ENCODE measurements around the gene PGLYRP2.

PGLYRP2 gene

GRCh38 chr19:15436012-15436825 lies 43.1 kb downstream of the PGLYRP2 start:
- H3K9me3 ChIP-seq (ENCODE audit: control insufficient read depth, insufficient read depth, low read depth, low read length), result no peaks in the 10 kb centered on the region
- H3K27ac ChIP-seq (ENCODE audit: extremely low read depth, low read depth, low read length), result no peak overlapping the region
- no peak overlapping the region for H3K4me3 ChIP-seq (ENCODE audit: low read depth, low read length)
- CTCF ChIA-PET, result interaction anchor here (0.7 kb wide), 2 partner anchors 85 to 1800 kb away, joined by 3 to 4 read pairs; no protein-coding TSS in a partner anchor
- TF ChIP-seq ZNF629 (tag by site-specific recombination; IDR thresholded peaks at IDR 0.05), result no peak
- peaks cover 4% of the 10 kb centered on the region for H3K4me1 ChIP-seq (ENCODE audit: control insufficient read depth, insufficient read depth, low read length)
- H3K36me3 ChIP-seq (ENCODE audit: control insufficient read depth in 2 of 2, insufficient read depth in 1 of 2, low read length in 2 of 2), result no peaks in the 10 kb centered on the region
- POLR2A ChIA-PET, result interaction anchor here (0.7 to 1.1 kb wide), 2 partner anchors 17 kb away, joined by 3 to 4 read pairs; partner anchors contain the start of gene AKAP8L

GRCh38 chr19:15433519-15434069 lies 45.7 kb downstream of the PGLYRP2 start:
- Histone ChIP-seq H3K4me3 (ENCODE audit: low read depth, low read length) (peak overlapping the region; percentile 95), H3K4me1 (ENCODE audit: control insufficient read depth, insufficient read depth, low read length) (peaks cover 7% of the 10 kb centered on the region), H3K9me3 (ENCODE audit: control insufficient read depth, insufficient read depth, low read depth, low read length) (no peaks in the 10 kb centered on the region), H3K27ac (ENCODE audit: extremely low read depth, low read depth, low read length) (no peak overlapping the region), H3K36me3 (ENCODE audit: control insufficient read depth in 2 of 2, insufficient read depth in 1 of 2, low read length in 2 of 2) (peaks cover 0 to 21% of the 10 kb centered on the region in 2 experiments; a peak in 1 of 3 replicates)
- CTCF ChIA-PET, result interaction anchor here (0.7 to 2.3 kb wide), 3 partner anchors 13 to 122 kb away, joined by 4 to 8 read pairs (median 7); no protein-coding TSS in a partner anchor
- TF ChIP-seq ZNF830 (tag by site-specific recombination; IDR thresholded peaks at IDR 0.05; ENCODE audit: low read depth) (no peak), GFI1B (tag by site-specific recombination; IDR thresholded peaks at IDR 0.05) (no peak), ZNF596 (tag by site-specific recombination; IDR thresholded peaks at IDR 0.05) (no peak), SCRT1 (tag by site-specific recombination; IDR thresholded peaks at IDR 0.05; ENCODE audit: borderline replicate concordance) (no peak), ZNF549 (tag by site-specific recombination; IDR thresholded peaks at IDR 0.05) (no peak), ZSCAN16 (tag by site-specific recombination; IDR thresholded peaks at IDR 0.05) (no peak), HOXD13 (CRISPR knock-in tag; IDR thresholded peaks at IDR 0.05; ENCODE audit: borderline replicate concordance) (no peak), ZBTB21 (tag by site-specific recombination; IDR thresholded peaks at IDR 0.05) (no peak), ZFP69B (tag by site-specific recombination; IDR thresholded peaks at IDR 0.05) (no peak), INSM2 (tag by site-specific recombination; IDR thresholded peaks at IDR 0.05) (no peak), ZNF704 (tag by site-specific recombination; IDR thresholded peaks at IDR 0.05) (no peak), ZBTB10 (tag by site-specific recombination; IDR thresholded peaks at IDR 0.05) (no peak), SALL2 (tag by site-specific recombination; IDR thresholded peaks at IDR 0.05; ENCODE audit: borderline replicate concordance) (no peak), ZNF677 (tag by site-specific recombination; IDR thresholded peaks at IDR 0.05) (no peak), ZNF280C (tag by site-specific recombination; IDR thresholded peaks at IDR 0.05) (no peak), ZBTB17 (tag by site-specific recombination; IDR thresholded peaks at IDR 0.05) (no peak)
- POLR2A ChIA-PET, result interaction anchor here (1.2 to 2.8 kb wide), 7 partner anchors 15 to 122 kb away, joined by 4 to 27 read pairs (median 5); partner anchors contain the start of genes AKAP8 and AKAP8L
